Measurements from ENCODE around the gene ELN.

The ELN gene

DNA sequence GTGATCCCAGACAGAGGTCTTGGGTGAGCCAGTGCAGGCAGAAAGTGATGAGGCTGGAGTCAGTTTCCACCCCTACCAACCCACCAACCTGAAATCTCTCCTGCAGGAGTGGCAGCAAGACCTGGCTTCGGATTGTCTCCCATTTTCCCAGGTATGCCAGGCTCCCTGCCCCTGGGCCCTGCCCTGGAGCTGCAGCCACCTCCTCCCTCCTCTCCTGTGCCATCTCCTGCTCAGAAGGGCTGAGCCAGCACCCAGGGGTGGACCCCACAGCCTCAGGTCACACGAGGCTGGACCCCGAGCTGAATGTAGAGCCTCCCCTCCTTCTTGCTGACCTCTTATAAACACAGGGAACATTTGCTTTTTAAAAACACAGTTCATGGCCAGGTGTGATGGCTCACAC is 38.7 kb downstream of the ELN start:
- DNase-seq = no peak

DNA sequence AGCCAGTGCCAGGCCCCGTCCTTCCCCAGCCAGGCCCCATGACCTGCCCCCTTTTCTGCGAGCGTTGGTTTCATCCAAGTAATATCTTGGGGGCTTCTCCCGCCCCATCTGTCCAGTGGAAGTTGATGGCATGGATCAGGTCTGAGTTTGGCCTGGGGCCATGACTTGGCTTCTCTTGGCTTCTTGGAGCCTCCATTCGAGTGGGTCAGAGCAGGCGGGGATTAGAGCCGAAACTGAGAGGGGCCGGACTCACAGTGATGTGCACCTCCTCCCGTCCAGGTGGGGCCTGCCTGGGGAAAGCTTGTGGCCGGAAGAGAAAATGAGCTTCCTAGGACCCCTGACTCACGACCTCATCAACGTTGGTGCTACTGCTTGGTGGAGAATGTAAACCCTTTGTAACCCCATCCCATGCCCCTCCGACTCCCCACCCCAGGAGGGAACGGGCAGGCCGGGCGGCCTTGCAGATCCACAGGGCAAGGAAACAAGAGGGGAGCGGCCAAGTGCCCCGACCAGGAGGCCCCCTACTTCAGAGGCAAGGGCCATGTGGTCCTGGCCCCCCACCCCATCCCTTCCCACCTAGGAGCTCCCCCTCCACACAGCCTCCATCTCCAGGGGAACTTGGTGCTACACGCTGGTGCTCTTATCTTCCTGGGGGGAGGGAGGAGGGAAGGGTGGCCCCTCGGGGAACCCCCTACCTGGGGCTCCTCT is 40.6 kb downstream of the ELN start:
- DNase-seq = no peak

DNA sequence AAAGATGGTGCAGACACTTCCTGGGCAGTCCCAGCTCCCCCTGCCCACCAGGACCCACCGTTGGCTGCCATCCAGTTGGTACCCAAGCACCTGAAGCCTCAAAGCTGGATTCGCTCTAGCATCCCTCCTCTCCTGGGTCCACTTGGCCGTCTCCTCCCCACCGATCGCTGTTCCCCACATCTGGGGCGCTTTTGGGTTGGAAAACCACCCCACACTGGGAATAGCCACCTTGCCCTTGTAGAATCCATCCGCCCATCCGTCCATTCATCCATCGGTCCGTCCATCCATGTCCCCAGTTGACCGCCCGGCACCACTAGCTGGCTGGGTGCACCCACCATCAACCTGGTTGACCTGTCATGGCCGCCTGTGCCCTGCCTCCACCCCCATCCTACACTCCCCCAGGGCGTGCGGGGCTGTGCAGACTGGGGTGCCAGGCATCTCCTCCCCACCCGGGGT is 41.1 kb downstream of the ELN start:
- no peak for DNase-seq

DNA sequence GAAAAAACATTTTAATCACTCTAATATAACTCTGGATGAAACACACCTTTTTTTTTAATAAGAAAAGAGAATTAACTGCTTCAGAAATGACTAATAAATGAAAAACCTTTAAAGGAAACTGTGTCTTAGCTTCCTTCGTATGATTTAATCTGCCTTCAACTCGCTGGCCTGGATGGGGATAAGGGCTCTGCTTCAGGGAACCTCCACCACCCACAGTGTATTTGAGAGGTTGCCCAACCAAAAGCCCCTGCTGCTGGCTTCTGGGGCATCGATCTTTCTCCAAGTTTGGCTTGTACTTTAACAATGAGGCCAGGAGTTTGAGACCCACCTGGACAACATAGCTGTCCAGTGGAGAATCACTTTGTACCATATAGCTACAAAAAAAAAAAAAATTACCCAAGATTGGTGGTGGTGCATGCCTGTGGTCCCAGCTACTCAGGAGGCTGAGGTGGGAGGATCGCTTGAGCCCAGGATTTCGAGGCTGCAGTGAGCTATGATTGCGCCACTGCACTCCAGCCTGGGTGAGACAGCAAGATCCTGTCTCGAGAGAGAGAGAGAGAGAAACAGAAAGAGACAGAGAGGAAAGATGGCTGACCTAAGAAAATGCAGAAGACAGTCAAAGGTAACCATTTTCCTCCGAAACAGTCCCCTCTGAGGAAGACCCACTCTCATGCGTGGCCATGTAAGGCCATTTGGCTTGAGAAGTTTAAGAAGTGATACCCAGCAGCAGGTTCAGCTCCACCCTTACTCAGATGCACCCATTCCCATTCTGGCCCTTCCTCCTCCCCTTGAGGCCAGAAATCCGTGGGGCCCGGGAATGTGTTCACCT is 42.0 kb downstream of the ELN start:
- no peak for DNase-seq

DNA sequence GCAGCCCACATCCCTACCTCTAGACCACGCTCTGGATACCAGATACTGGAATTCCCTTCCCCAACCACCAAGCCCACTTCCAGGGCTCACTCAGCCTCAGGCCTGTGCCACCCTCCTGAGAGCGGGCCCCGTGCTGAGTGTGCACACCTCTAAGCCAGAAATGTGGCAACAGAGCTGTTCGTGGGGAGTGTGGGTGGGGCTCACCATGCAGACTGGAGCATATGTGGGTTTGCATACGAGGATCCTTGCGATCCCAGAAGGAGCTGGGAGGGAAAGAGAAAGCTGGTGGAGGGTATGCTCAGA is 42.6 kb downstream of the ELN start:
- DNase-seq = no peak

DNA sequence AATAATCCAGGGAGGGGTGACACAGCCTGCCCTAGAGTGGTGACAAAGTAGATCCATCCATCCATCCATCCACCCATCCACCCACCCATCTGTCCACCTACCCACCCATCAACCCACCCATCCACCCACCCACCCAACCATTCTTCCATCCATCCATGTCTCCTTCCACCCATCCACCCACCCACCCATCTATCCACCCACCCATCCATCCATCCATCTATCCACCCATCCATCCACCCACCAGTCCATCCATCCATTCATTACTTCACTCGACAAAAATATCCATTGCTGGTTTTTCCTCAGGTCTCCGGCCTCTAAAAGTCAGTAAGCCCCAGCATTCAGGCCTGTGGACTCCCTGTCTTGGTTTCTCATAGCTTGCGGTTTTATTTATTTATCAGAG is 43.1 kb downstream of the ELN start:
- no peak for DNase-seq

DNA sequence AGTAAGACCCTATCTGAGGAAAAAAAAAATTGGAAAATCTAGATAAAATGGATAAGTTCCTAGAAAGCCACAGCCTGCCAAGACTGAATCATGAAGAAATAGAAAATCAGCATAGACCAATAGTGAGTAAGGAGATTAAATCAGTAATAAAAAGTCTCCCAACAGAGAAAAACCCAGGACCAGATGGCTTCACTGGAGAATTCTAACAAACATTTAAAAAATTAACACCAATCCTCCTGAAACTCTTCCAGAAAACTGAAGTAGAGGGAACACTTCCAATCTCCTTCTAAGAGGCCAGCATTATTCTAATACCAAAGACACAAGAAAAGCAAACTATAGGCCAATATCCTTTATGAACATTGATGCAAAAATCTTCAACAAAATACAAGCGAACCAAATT is 46.8 kb downstream of the ELN start:
- no peak for DNase-seq

DNA sequence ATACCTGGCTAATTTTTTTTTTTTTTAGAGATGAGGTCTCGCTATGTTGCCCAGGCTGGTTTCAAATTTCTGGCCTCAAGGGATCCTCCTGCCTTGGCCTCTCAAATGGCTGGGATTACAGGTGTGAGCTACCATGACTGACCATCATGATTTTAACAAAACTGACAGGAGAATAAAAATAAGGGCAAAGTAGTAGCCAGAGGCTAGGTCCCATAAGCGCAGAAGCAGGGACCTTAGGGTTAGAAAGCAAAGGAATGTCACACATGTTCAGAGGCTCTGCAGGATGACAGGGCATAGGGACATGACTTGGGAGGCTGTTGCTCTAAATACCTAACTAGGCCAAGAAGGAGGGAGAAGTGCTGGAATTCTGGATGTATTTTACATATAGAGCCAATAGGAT is 50.5 kb downstream of the ELN start:
- no peak for DNase-seq

DNA sequence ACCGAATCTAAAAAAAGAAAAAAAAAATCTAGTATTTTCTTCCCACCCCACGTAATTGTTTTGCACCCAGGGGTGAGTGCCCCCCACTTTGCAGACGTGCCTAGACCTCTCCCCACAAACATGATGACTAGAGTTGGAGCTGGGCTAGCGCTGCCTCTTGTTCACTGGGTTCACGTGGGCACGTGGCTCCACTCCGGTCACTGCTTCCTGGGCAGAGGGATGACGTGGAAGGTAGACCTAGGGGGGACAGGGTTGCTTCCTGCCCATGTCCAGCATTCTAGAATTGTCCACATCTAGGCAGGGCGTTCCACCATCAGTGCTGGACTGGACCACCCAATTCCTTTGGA is 54.8 kb downstream of the ELN start:
- no peak for DNase-seq

DNA sequence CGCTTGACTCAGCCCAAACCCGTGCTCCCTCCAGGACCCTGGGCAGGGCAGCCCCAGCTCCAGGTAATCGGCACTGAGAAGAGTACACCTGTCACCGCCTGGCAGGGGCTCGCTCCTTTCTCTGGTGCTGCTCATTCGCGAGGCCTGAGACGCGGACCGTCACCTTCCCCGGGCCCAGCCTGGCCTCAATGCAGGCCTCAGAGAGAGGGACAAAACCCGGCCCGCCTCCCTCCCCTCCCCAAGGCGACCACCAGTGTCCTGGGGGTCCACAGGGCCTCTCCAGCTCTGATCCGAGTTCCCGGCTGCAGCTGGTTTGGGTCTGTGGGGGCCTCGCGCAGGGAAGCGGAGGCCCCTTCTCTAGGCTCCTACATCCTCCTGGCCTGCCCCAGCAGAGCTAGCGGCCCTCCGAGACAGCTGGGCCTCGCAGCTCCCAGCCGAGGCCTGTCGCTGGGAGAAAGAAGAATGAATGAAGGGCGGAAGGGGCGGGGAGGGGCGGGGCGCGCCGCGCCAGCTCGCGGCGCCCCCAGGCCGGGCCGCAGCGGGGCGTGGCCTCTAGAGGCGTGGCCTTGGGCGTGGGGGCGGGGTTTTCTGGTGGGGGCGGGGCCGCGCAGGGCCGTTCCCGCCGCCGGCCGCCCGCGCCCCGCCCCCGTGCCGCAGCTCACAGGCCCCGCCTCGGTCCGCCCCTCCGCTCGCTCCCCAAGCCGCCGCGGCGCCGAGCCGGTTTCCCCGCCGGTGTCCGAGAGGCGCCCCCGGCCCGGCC is 55.3 kb downstream of the ELN start, which contains the start of gene LIMK1:
LIMK1 (plus strand) TSS at position 688 of the 760 bp plus-strand sequence. CDS start 187 bp downstream, outside the sequence.
- DNase-seq = peak; percentile 92

DNA sequence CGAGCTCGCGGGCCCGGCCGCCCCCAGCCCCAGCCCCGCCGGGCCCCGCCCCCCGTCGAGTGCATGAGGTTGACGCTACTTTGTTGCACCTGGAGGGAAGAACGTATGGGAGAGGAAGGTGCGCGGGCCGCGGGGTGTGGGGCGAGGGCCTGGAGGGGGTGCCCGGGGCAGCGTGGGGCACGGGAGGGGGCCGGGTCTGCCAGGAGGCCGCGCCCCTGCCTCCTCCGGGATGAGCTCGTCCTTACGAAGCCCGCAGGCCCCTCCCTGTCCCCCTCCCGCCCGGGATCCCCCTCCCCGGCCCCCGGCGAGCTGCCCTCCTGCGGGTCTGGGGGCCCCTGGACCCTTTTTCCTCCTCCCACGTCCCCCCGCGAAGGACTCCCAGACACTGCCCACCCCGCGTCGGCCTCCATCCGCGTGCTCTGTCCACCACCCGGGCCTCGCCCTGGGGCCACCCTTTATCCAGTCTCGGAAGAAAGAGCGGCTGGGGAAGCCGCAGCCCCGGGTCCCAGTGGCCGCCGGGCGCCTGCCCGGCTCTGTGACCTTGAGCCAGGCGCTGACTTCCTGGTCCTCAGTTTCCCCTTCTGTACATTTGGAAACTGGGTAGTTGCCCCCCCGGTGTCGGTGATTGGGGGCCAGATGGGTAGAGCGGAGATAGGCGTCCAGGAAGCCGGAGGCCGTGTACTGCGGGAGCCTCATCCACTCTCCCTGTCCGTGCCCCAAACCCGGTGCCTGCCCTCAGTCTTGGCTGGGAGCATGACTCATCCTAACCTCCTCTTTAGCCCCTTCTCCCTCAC is 56.2 kb downstream of the ELN start:
- peak; percentile 63 for DNase-seq

DNA sequence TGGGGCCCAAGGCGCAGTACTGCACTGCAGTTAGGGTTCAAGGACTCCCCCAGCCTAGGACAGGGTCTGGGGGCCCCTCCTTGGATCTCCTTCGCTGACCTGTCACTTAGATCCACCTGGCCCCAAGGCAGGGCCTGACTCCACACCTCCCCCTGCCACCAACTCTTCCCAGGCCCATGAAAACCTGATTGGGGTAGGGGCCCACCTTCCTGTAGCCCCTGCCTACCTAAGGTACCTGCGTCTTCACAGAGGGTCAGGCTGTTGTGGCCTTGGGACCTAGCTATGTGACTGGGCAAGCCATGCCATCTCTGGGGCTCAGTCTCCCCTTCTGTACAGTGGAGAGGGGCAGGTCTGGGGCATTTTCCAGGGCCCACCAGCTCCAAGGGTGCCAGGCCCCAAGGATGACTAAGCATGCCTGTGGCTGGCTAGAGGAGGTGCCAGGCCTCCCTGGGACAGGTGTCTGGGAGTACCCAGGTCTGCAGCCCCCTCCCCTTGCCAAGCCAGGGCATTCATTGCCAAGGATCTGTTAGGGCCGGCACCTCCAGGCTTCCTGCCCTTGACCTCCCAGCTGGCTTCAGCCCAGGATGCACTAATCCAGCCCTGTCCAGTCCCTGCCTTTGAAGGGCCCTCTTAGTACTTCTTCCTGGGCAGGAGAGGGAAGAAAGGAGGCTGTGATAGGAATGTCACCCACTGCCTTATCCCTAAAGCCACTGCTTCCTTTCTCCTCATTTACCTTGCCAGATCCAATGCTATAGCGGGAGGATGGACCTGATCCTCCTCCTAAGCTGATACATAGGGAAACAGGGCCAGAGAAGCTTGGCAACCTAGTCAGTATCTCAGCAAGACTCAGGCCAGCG is 57.0 kb downstream of the ELN start:
- DNase-seq = no peak

DNA sequence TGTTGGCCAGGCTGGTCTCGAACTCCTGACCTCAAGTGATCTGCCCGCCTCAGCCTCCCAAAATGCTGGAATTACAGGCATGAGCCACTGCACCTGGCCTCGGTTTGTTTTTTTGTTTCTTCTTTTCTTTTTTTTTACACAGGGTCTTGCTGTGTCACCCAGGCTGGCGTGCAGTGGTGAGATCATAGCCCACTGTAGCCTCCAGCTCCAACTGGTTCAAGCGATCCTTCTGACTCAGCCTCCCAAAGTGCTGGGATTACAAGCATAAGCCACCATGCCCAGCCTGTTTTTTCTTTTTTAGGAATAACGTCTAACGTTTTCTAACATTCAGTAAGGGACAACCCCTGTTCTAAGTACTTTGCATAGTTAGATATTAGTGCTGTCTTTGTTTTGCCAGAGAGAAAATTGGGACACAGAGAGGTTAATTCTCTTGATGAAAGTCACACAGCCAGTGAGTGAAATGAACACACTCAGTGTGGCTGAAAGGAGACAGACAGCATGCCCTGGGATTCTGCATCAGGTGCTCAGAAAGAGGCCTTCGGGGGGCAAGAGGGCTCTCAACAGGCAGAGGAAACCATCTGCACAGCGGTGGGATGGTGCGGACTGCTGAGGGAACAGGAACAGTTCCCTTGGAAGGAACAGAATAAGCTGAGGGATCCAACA is 59.9 kb downstream of the ELN start:
- DNase-seq = no peak

DNA sequence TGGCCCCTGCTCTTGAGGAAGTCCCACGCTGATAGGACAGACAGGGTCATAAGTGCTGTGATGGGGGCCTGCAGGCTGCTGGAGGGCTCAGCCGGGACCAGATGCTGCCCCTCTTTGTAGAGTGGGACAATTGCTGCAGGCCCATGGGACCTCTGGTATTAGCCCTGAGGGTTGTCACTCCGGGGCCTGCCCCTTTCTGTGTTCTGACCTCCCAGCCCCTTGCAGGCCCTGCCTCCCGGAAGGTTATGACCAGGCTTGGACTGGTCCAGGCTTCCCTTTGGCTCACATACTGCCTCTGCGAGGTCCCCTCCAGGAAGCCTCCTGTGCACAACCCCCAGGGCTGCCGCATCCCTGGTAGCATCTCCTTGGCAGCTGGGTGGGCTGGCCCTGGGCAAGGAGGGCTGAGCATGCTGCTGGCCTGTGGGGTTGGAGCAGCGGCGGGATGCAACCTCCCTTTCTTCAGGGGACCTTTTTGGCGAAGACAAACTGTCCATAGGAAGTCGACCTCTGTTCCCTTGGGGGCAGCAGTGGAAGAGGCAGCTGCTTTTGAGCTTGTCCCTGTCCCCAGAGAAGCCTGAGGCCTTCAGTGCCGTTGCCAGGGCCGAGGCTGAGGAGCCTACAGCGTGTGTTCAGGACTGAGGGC is 64.5 kb downstream of the ELN start:
- DNase-seq = no peak

DNA sequence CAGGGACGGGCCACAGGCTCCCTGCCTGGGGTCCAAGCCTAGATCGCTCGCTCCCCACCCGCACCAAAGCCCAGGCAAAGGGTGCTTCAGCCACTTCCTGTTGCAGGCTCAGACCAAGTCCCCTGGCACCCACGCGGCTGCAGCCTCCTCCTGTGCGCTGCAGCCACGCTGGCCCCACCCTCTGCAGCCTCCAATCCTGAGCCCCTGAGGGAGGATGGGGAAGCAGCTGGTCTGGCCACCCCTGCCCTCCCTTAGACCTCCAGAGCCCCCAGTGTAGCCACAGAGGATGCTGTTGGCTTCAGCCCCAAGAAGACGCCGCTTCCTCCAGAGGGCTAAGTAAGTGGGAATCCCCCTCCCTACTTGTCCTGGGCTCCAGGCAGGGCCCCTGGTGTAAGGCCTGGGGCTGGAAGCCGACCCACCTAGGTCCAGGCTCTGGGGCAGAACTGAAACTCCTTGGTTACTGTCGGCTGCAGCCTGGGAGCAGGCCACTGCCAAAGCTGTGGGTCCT is 65.0 kb downstream of the ELN start:
- DNase-seq = no peak

DNA sequence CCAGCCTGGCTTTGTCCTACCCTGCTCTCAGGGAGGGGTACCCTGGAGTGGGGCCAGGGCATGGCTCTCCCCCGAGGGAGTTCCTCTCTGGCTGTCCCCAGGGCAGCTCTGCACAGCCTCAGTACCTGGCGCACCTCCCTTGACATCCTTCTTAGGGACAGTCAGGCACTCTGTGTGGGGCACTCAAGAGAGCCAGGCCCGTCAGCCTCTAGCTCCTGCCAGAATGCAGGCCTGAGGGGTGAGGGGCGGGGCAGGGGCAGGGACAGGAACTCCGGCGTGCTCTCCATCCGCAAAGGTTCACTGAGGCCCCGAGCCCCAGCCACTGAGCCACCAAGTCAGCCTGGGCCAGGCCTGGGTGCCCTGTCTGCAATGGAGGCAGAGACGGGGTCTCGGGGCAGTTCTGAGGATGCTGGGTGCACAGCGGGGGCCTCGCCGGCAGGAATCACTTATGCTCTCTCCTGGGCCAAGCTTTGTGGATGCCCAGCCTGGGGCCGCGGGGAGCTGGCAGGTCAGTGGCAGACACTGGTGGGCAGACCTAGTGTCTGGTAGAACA is 65.8 kb downstream of the ELN start:
- no peak for DNase-seq

DNA sequence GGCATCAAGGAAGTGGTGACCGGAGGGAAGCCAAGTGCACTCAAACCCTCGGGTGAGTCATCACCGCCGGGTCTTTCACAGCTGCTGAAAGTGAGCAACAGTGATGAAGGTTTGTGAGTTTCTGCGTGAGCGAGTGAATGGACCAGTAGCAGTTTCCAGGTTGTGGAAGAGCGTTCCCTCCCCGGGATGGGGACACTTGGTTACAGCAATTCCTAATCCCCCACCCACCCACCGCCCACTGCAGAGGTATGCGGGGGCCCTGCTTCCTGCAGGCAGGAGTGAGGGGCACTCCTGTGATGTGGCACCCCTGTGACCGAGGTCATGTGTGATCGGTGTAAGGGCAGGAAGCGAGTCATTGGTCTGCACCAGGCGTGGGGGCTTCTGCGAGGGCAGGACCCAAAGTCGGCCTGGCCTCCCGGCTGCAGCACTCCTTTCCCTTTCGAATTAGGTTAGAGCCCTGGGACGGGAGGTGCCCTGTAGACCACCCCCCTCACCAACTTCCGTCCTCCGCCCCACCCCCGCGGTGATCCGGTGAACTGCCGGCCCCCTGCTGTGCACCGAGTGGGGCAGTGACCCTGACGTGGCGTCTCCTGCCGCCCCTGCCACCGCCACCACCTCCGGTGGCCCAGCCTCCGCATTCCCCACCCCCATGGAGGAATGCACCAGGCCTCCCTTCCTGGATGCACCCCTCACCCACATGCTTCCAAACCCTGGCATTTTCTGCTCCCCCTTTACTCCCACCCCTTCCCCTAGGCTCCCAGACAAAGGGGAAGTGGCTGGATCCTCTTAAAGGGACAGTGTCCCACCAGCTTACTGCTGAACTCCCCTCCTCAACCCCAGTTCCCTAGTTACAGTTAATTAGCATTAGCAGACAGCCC is 66.5 kb downstream of the ELN start:
- no peak for DNase-seq

DNA sequence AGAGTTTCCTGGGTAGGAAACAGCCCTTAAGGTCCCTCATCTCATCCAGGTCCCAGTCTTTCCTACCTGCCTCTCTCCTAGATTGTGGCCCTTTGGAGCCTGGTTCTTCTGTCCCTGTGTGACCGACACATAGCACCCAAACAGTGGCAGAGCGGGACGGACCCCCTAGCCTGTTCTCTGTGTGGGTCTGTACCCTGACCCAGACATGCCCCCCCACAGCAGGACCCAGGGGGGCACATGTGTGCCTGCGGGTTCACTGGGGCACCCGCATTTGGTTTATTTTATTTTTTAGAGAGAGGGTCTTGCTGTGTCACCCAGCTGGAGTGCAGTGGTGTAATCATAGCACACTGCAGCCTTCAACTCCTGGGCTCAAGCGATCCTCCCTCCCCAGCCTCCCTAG is 67.2 kb downstream of the ELN start:
- no peak for DNase-seq

DNA sequence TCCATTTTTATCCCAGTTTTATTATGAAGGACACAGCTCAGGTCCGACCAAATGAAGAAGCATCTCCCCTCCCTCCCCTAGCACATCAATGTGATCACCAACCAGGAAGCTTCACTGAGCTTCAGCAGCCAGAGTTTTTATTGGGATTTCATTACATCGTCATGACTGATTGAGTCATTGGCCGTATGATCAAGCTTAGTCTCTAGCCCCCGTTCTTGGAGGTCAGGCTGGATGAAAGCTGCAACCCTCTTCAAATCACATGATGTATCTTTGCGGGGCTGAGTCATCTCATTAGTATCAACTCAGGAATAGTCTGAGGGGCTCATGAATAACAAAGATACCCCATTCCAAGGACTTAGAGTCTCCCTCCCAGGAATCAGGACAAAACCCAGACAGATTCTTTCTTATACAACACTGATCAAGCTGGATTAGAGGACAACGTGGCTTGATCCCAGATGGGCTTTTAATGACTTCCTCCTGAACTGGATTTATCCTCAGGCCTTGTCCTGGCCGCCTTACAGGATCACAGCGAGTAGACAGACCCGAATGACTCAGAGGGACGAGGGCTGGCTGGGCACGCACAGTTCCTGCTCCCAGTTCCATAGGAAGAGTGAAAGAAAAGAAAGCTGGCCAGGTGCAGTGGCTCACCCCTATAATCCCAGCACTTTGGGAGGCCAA is 70.1 kb downstream of the ELN start:
- DNase-seq = peak; percentile 77
